Measurements from ENCODE around the gene IPO9. TPM values are rescaled to one million over a fixed set of nuclear protein-coding genes. Genes with fewer than 3 reads are reported as not detected.

IPO9 gene
- polyA plus RNA-seq, 1 experiment = 55.5 TPM

GRCh38 chr1:201813226-201813625, 15.7 kb upstream of the IPO9 start:
- no peak for DNase-seq (ENCODE audit: low read depth, low spot score)
- Histone ChIP-seq H3K9me3 (ENCODE audit: control insufficient read depth, insufficient read depth, low read length) (no peaks in the 10 kb centered on the region), H3K4me3 (ENCODE audit: low read depth, low read length) (no peak overlapping the region), H3K27ac (ENCODE audit: low read depth, low read length) (peak overlapping the region; percentile 13), H3K27me3 (ENCODE audit: control insufficient read depth, insufficient read depth, low read length) (no peaks in the 10 kb centered on the region)
- POLR2A ChIA-PET = no interaction called here
- CTCF ChIA-PET = interaction anchor here (3.3 kb wide), 1 partner anchor 19 kb away, joined by 18 read pairs; no protein-coding TSS in a partner anchor
- TF ChIP-seq CTCF (IDR thresholded peaks at IDR 0.05; ENCODE audit: low read depth, low read length) = no peak

GRCh38 chr1:201816309-201816854, 12.6 kb upstream of the IPO9 start:
- no peaks in the 10 kb centered on the region for H3K27me3 ChIP-seq (ENCODE audit: control insufficient read depth, insufficient read depth, low read length)
- CTCF ChIA-PET = no interaction called here

GRCh38 chr1:201818971-201819750, 9.8 kb upstream of the IPO9 start:
- Histone ChIP-seq H3K9me3 (ENCODE audit: control insufficient read depth, insufficient read depth, low read length) (no peaks in the 10 kb centered on the region), H3K27me3 (ENCODE audit: control insufficient read depth, insufficient read depth, low read length) (no peaks in the 10 kb centered on the region), H3K4me3 (ENCODE audit: low read depth, low read length) (no peak overlapping the region), H3K27ac (ENCODE audit: low read depth, low read length) (no peak overlapping the region)
- DNase-seq (ENCODE audit: low read depth, low spot score) = no peak
- TF ChIP-seq CTCF (IDR thresholded peaks at IDR 0.05; ENCODE audit: low read depth, low read length) = no peak
- CTCF ChIA-PET = interaction anchor here (0.7 to 1.7 kb wide), 3 partner anchors 10 to 155 kb away, joined by 3 to 17 read pairs (median 7); partner anchors contain the start of gene IPO9
- POLR2A ChIA-PET = interaction anchor here (0.8 kb wide), 1 partner anchor 12 kb away, joined by 3 read pairs; no protein-coding TSS in a partner anchor

More at GRCh38 chr1:201816309-201816854, 12.6 kb upstream of the IPO9 start:
- POLR2A ChIA-PET = no interaction called here
- H3K4me3 ChIP-seq (ENCODE audit: low read depth, low read length) = no peak overlapping the region
- TF ChIP-seq CTCF (IDR thresholded peaks at IDR 0.05; ENCODE audit: low read depth, low read length) = no peak
- H3K9me3 ChIP-seq (ENCODE audit: control insufficient read depth, insufficient read depth, low read length) = no peaks in the 10 kb centered on the region
- no peak for DNase-seq (ENCODE audit: low read depth, low spot score)
- no peak overlapping the region for H3K27ac ChIP-seq (ENCODE audit: low read depth, low read length)

GRCh38 chr1:201820413-201820812, 8.5 kb upstream of the IPO9 start:
- no peak overlapping the region for H3K4me3 ChIP-seq (ENCODE audit: low read depth, low read length)
- no peak overlapping the region for H3K27ac ChIP-seq (ENCODE audit: low read depth, low read length)
- no peak for DNase-seq (ENCODE audit: low read depth, low spot score)
- no peaks in the 10 kb centered on the region for H3K9me3 ChIP-seq (ENCODE audit: control insufficient read depth, insufficient read depth, low read length)
- ChIA-PET POLR2A (interaction anchor here (0.7 kb wide), 1 partner anchor 261 kb away, joined by 3 read pairs; no protein-coding TSS in a partner anchor), CTCF (interaction anchor here (1.2 kb wide), 2 partner anchors 9 to 112 kb away, joined by 3 read pairs; partner anchors contain the start of gene IPO9)
- H3K27me3 ChIP-seq (ENCODE audit: control insufficient read depth, insufficient read depth, low read length) = no peaks in the 10 kb centered on the region
- no peak for TF ChIP-seq CTCF (IDR thresholded peaks at IDR 0.05; ENCODE audit: low read depth, low read length)

GRCh38 chr1:201825245-201825644, 3.7 kb upstream of the IPO9 start:
- H3K27ac ChIP-seq (ENCODE audit: low read depth, low read length) = no peak overlapping the region
- H3K9me3 ChIP-seq (ENCODE audit: control insufficient read depth, insufficient read depth, low read length) = no peaks in the 10 kb centered on the region; the same call in 1 of the 2 replicates
- no peak for DNase-seq (ENCODE audit: low read depth, low spot score)
- ChIA-PET POLR2A (no interaction called here), CTCF (interaction anchor here (0.6 kb wide), 1 partner anchor 34 kb away, joined by 3 read pairs; no protein-coding TSS in a partner anchor)
- no peak for TF ChIP-seq CTCF (IDR thresholded peaks at IDR 0.05; ENCODE audit: low read depth, low read length)
- no peaks in the 10 kb centered on the region for H3K27me3 ChIP-seq (ENCODE audit: control insufficient read depth, insufficient read depth, low read length)
- H3K4me3 ChIP-seq (ENCODE audit: low read depth, low read length) = no peak overlapping the region

Measured in AG04450 (cell line).